Fibroblast of mammary gland (primary cell): Measurements from ENCODE around the gene CCN2.

ENCODE experiments used
- DNase-seq: peaks from one replicate; pipeline ENCODE4 v3.0.0-alpha.2; 2010; ENCODE audit warnings: low read depth
- H3K4me3 ChIP-seq: 2 replicates; pipeline ENCODE4 v1.5.1; 2011; ENCODE audit warnings: low read depth, mild to moderate bottlenecking, low read length, moderate library complexity; ENCODE audit not compliant: control insufficient read depth
- CTCF ChIP-seq: conservative IDR thresholded peaks from 2 replicates; pipeline ENCODE4 v1.5.1; 2011; ENCODE audit warnings: low read depth, low read length, inconsistent platforms; ENCODE audit not compliant: control insufficient read depth, insufficient read depth

CCN2 gene

GRCh38 chr6:131979515-131980337 lies 28.6 kb upstream of the CCN2 start:
- peak; percentile 88 for DNase-seq
- H3K4me3 ChIP-seq = no peak overlapping the region
- no peak for TF ChIP-seq CTCF

GRCh38 chr6:131978522-131978921 lies 27.4 kb upstream of the CCN2 start:
- DNase-seq = no peak
- H3K4me3 ChIP-seq = no peak overlapping the region
- TF ChIP-seq CTCF = no peak

GRCh38 chr6:131976545-131977061 lies 25.4 kb upstream of the CCN2 start:
- no peak for TF ChIP-seq CTCF
- peak; percentile 23 for DNase-seq

GRCh38 chr6:131972741-131973140 lies 21.6 kb upstream of the CCN2 start:
- TF ChIP-seq CTCF = no peak
- no peak overlapping the region for H3K4me3 ChIP-seq
- DNase-seq = no peak

More at GRCh38 chr6:131976545-131977061, 25.4 kb upstream of the CCN2 start:
- no peak overlapping the region for H3K4me3 ChIP-seq

GRCh38 chr6:131970076-131970859 lies 19.1 kb upstream of the CCN2 start:
- no peak for DNase-seq
- TF ChIP-seq CTCF = no peak
- H3K4me3 ChIP-seq = no peak overlapping the region

- H3K4me3 ChIP-seq = no peak overlapping the region
- DNase-seq = no peak
- TF ChIP-seq CTCF = no peak
These were observed 17.5 kb upstream of the CCN2 start for GRCh38 chr6:131968656-131969055.
